DLD1 (cell line): Measurements from ENCODE around the gene ALDH7A1.
"Not testable (repeated sequence)": the region's sequence is repeated elsewhere in the genome, so short reads cannot be mapped to it uniquely, and the experiment has no call there.

Source experiments
- in situ Hi-C: cut with HindIII; loops from 2 replicates; pipeline ENCODE4 v1.10.0; 2017; ENCODE audit warnings: low sequenced_read_pairs

The ALDH7A1 gene

DNA sequence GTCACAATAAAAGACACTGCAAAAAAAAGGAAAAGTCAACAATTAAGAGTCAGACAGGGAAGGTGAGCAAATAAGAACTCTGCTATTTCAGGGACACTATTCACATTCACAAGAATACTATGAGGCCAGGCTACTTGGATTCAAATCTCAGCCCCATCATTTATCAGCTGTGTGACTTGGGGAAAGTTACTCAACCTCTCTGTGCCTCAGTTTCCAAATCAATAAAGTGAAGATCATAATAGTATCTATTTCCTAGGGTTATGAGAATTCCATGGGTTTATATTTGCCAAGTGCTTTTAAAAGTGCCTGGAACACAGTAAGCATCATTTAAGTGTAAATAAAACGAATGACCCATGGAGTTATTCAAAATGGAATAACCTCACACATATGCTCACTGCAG is 56.4 kb downstream of the ALDH7A1 start:
- in situ Hi-C loops = no loop called here

GRCh38 chr5:126536874-126537273 is 58.1 kb downstream of the ALDH7A1 start:
- in situ Hi-C loops = no loop called here

GRCh38 chr5:126535856-126536545 is 59.0 kb downstream of the ALDH7A1 start:
- in situ Hi-C loops = no loop called here

DNA sequence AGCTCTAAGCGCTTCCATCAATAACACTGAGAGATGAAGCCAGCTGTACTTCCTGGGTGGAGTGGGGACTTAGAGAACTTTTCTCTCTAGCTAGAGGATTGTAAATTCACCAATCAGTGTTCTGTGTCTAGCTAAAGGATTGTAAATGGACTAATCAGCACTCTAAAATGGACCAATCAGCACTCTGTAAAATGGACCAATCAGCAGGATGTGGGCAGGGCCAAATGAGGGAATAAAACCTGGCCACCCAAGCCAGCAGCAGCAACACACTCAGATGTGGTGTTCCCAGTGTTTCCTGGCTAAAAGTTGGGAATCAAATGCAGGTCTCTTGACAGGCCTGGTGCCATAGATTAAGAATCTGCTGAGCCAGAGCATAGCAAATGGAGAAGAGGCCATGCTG is 60.5 kb downstream of the ALDH7A1 start:
- in situ Hi-C loops = no loop called here

DNA sequence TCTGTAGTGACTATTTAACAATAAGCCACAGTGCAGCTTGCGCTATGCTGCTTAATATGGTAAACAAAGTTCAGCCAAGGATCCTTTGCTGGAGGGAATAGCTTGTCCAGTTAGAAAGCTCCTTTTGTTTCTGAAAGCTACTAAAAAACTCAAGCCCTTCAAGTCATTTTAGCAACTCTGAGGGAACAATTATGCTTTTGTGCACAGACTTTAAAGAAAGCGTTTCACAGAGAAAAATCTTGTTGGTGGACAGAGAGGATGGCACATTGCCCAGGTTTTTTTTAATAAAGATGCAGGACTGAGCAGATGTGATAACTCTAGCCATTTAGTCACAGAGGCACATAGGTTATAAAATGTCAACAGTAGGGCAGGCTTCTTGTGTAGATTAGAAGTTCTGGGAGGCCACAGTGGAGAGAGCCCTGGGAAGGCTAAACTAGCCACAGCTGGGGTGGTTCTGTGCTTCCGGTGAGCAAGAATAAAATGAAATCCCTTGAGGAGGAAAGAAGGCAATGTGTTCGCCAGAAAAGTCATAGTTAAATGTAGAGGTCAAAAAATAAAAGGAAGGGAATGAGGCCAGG is 63.4 kb downstream of the ALDH7A1 start:
- in situ Hi-C loops = no loop called here

DNA sequence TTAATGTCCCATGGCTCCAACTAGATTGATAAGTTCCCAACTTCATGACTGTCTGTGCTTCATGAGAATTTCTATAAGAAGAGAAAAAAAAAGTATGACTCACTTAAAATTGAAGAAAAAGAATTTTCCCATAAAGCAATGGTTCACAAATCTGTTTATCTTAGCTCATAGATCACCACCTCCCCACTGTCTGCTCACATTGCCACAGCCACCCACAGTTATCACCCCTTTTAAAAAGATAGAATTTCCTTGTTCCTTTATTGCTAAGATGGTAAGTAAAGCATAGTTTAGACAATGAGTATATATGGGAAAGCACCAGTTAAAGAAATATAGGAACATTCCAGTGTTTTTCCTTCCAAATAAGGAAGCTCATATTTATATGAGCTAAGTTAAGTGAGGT is 67.1 kb downstream of the ALDH7A1 start:
- in situ Hi-C loops = no loop called here

DNA sequence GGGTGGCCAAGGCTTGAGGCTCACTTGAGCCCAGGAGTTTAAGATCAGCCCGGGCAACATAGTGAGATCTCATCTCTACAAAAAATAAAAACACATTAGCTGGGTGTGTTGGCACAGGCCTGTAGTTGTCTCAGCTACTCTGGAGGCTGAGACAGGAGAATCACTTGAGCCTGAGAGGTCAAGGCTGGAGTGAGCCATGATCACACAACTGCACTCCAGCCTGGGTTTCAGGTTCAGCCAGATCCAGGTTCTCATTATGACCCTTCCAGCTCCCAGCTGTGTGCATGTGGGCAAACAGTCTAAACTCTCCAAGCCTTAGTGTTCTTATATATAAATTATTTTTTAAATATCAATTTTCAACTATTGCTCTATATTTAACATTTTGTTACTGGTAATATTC is 67.9 kb downstream of the ALDH7A1 start:
- in situ Hi-C loops = no loop called here

DNA sequence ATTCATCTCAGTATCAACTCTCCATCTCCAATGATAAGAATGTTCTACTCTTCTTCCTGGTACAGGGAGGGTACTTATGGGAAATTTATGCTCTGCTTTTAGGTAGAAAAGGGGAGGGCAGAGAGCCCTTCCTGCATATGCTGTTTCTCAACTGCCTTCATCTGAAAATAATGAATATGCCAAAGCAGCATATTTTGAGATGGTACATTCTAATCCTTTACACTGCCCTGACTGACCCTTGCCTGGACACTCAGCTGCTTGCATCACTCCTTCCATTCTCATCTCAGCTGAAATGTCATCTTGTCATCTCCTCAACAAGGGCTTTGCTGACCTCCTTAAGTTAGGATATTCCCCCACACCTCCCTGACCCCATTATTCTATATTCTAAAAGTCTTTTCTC is 68.5 kb downstream of the ALDH7A1 start:
- in situ Hi-C loops = no loop called here

- in situ Hi-C loops = no loop called here
Observed at GRCh38 chr5:126525630-126526245, 69.3 kb downstream of the ALDH7A1 start.

DNA sequence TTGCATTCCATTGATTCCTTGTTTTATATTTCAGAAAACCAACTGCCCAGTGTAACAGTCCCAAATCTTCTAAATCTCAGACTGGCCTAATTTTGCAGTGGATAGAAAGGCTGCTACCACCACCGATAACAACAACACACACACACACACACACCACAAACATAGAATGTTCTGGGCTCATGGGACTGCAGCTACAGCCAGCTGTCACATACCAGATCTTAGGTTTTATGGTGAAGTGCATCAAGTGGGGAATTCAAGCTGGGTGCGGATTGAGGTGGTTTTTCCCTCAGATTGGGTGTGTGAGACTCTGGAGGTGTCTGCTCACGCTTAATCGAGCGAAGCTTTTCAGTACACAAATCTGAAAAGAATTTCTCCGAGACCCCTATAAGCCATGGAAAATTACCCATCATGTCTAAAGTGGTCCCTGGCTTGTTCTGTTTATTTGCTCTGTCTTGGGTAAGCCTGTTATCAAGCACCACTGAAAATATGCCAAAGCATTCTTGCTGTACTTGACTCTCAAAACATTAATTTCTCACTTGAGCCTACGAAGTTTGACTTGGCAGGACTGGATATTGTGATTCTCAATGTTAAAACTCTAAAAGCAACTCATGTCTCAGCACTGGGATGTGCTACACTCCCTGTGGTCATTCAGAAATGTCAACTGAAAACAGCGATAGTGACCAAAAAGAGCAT is 71.1 kb downstream of the ALDH7A1 start:
- in situ Hi-C loops = no loop called here

DNA sequence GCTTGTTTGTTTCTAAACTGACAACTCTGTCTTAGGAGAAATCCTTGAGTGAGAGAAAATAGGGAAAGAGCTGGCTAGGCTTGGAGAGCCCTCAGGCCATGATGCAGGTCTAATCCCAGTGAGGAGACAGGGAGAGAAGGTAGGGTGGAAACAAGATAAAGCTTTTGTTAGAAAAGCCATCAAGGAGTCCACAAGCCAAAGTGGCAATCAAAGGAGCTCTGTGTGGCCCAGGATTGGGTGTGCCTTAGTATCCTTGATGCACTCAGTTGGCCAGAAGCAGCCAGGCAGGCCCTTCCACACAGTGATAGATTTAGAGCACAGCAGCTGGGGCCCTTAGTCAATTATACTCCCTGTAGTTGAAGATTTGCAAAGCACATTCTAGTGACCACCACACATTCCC is 73.9 kb downstream of the ALDH7A1 start:
- in situ Hi-C loops = no loop called here

DNA sequence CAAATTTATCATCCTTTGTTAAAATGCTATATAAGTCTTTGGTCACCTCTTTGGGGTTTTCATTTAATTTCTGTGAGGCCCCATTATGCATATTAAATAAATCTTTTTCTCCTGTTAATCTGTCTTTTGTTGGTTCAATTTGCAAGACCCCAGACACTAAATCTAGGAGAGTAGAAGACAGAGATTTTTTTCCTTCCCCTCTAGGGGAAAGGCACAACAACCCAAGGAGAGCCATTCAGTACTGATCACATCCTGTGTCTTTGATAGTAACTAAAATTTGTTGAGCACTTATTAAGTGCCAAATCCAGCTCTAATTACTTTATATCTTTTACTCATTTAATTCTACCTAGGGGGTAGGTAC is 74.4 kb downstream of the ALDH7A1 start:
- in situ Hi-C loops = no loop called here

DNA sequence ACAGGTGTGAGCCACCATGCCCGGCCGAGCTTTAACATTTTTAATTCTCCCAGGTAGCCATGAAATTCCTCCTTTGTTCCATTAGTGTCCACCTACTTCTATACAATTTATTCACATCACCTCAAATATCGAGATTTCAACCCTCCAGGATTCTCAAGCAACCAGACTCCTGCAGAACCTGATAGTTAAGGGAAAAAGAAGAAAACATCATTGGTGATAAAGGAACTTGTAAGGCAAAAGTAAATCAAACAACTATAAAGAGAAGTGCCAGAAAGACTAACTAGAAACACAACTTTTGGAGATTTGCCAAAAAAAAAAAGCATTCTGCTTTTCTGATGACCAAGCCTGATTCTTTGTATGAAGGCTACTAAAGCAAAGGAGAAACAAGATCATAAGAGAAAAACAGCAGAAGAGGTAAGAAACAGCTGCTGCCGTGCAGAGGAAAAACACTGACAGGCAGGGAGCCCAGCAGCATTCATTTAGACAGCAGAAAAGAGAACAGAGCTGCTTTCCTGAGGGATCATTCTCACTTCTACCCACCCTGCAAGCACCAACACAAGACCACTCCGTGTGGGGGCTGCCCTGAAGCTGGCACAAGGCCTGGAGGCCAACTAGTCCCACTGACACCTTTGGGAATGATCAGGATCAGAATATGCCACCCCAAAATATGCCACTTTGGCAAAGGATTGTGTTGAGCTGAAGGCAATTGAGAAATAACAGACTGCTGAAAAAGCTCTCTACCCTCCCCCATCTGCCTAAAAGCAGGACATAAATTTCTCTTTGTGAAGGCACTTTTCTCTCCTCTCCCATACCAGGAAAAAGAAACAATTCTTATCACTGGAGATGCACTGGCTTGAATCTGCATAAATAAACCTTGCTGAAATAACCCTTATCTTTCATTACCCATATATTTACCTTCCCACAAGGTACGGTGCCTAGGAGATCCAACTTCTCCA is 75.1 kb downstream of the ALDH7A1 start:
- in situ Hi-C loops = no loop called here

DNA sequence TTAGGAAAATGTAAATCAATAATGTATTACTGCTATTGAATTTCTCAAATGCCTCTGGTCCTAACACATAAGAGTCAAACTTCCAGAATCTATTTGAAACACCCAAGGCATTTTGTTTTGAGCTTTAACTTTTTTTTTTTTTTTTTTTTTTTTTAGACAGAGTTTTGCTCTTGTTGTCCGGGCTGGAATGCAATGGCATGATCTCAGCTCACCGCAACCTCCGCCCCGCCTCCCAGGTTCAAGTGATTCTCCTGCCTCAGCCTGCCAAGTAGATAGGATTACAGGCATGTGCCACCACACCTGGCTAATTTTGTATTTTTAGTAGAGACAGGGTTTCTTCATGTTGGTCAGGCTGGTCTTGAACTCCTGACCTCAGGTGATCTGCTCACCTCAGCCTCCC is 75.8 kb downstream of the ALDH7A1 start:
- in situ Hi-C loops = not testable (repeated sequence)

- in situ Hi-C loops = no loop called here
Observed at GRCh38 chr5:126516852-126517251, 78.2 kb downstream of the ALDH7A1 start.

DNA sequence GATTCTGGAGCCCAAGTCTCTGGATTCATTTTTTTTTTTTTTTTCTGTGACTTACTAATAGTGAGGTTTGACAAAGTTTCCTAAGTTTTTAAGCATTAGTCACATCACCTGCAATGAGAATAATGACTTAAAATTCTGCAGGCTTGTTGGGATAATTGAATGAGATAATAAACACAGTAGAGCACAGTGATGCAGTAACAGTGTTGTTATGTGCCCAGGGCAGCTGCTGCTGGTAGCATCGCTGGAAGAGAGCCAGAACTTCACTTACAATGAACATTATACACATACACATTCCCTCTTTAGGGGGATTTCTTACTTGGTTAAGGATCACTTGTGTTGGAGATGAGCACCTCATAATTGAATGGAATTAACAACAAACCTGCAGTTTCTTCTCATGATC is 78.9 kb downstream of the ALDH7A1 start:
- in situ Hi-C loops = no loop called here

GRCh38 chr5:126515337-126515736 is 79.7 kb downstream of the ALDH7A1 start:
- in situ Hi-C loops = no loop called here

DNA sequence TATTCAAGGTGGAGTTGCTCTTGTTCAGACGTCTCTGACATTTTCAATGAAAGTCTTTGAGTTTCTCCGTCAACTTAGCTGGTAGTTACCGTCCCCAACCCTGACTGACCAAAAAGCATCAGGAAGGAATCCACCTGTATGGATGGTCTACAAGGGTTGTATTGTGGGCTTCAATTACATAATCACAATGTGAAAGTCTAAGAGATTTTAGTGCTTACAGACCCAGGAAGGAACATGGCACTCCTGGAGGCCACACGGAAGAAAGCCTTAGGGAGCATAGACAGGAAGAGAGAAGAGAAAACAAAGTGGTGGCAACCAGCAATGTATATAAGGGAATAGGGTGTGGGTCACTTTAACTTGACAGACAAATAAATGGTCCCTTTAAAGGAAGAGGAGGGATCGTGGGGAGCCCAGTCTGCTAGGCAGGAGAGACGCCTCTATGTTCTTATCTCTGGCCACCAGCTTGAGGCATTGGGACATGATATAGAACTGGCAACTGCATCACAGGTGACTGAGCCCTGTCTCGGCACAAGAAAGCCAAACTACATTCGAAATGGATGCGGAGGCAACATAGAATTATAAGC is 80.4 kb downstream of the ALDH7A1 start:
- in situ Hi-C loops = no loop called here

GRCh38 chr5:126514131-126514557 is 80.9 kb downstream of the ALDH7A1 start:
- in situ Hi-C loops = no loop called here

GRCh38 chr5:126513703-126514102 is 81.3 kb downstream of the ALDH7A1 start:
- in situ Hi-C loops = no loop called here
